GM19438 (cell line): ENCODE results near the gene CRHR2.

Source experiments
- ATAC-seq: cut with Tn5 transposase; IDR thresholded peaks from one replicate; pipeline ENCODE4 v1.9.1; 2021; ENCODE audit warnings: low read depth; ENCODE audit not compliant: unreplicated experiment

The CRHR2 gene

GRCh38 chr7:30633223-30633622 is 49.0 kb downstream of the CRHR2 start:
- ATAC-seq: no peak

GRCh38 chr7:30630986-30631385 is 51.3 kb downstream of the CRHR2 start:
- no peak for ATAC-seq

GRCh38 chr7:30627026-30627425 is 55.2 kb downstream of the CRHR2 start:
- no peak for ATAC-seq

- no peak for ATAC-seq
Observed at GRCh38 chr7:30625283-30625682, 57.0 kb downstream of the CRHR2 start.

GRCh38 chr7:30618961-30619360 is 63.3 kb downstream of the CRHR2 start:
- no peak for ATAC-seq

- no peak for ATAC-seq
Observed at GRCh38 chr7:30618080-30618676, 64.1 kb downstream of the CRHR2 start.

GRCh38 chr7:30617359-30617758 is 64.9 kb downstream of the CRHR2 start:
- ATAC-seq: no peak

GRCh38 chr7:30616318-30616717 is 65.9 kb downstream of the CRHR2 start:
- no peak for ATAC-seq

- ATAC-seq: no peak
Observed at GRCh38 chr7:30613366-30614325, 68.6 kb downstream of the CRHR2 start.

GRCh38 chr7:30612658-30613265 is 69.5 kb downstream of the CRHR2 start:
- no peak for ATAC-seq

- ATAC-seq: no peak
Observed at GRCh38 chr7:30605832-30606231, 76.4 kb downstream of the CRHR2 start.

- no peak for ATAC-seq
Observed at GRCh38 chr7:30604901-30605300, 77.4 kb downstream of the CRHR2 start.
